Suprapubic skin (tissue), 4 donors: ENCODE results near the gene NUP43. TPM values are rescaled to one million over a fixed set of nuclear protein-coding genes. Genes with fewer than 3 reads are reported as not detected.

Experiments used
- DNase-seq, 2 donors: peaks; one replicate each; pipeline ENCODE4 v3.0.0-alpha.2; 2019; ENCODE audit warnings: low spot score in 2 of 2
- H3K27ac ChIP-seq: fragments of 200-600 bp; sonication (generic); one replicate; pipeline ENCODE4 v1.5.1; 2019
- H3K27me3 ChIP-seq: fragments of 200-600 bp; sonication (generic); one replicate; pipeline ENCODE4 v1.5.1; 2019
- H3K36me3 ChIP-seq: fragments of 200-600 bp; sonication (generic); one replicate; pipeline ENCODE4 v1.5.1; 2019
- H3K4me1 ChIP-seq: fragments of 200-600 bp; sonication (generic); one replicate; pipeline ENCODE4 v1.5.1; 2019
- H3K4me3 ChIP-seq: fragments of 200-600 bp; sonication (generic); one replicate; pipeline ENCODE4 v1.5.1; 2019; ENCODE audit warnings: mild to moderate bottlenecking
- H3K9me3 ChIP-seq: fragments of 200-600 bp; sonication (generic); one replicate; pipeline ENCODE4 v1.5.1; 2019
- EP300 ChIP-seq: sonication (generic); formaldehyde crosslinking; IDR thresholded peaks from one replicate; pipeline ENCODE4 v1.6.1; 2017; ENCODE audit warnings: antibody characterized with exemption
- POLR2A ChIP-seq, 2 donors: fragments of 450-650 bp; IDR thresholded peaks; one replicate each; pipeline ENCODE4 v1.6.1; 2017; ENCODE audit warnings: antibody characterized with exemption in 2 of 2, mild to moderate bottlenecking in 2 of 2, moderate library complexity in 2 of 2
- POLR2AphosphoS5 ChIP-seq, 3 donors: sonication (generic); formaldehyde crosslinking; IDR thresholded peaks; one replicate each; pipeline ENCODE4 v1.6.1; 2017; ENCODE audit warnings: antibody characterized with exemption in 3 of 3
- WGBS: methylation state at CpG from one replicate; pipeline ENCODE4 v1.1.5; 2018; 5-methylcytosine and 5-hydroxymethylcytosine counted together
- total RNA-seq, 4 donors: library from RNA; depleted of rRNA; stranded (reverse); fragments of >200 nt; gene quantifications; one replicate each; pipeline ENCODE4 v1.1.0, GENCODE V29; 2016
- TF ChIP-seq, protein P1 (sequence below), 2 donors: fragments of 200-600 bp in 1 of 2; fragments of 450-650 bp in 1 of 2; sonication (generic) in 1 of 2; IDR thresholded peaks; one replicate each; pipeline ENCODE4 v1.5.1; 2016 to 2019; ENCODE audit warnings: antibody characterized with exemption in 2 of 2, mild to moderate bottlenecking in 1 of 2, moderate library complexity in 1 of 2

NUP43 gene
- total RNA-seq, 4 donors from 2014 or later, result 21.0 to 31.3 (median 22.3) TPM

GRCh38 chr6:149680503-149680902 is 65.8 kb downstream of the NUP43 start:
- H3K4me1 ChIP-seq, result no peaks in the 10 kb centered on the region
- no peak overlapping the region for H3K4me3 ChIP-seq
- no peaks in the 10 kb centered on the region for H3K27me3 ChIP-seq
- 38% methylated on average over 1 of the region's 1 CpG for WGBS
- no peaks in the 10 kb centered on the region for H3K9me3 ChIP-seq
- no peak for DNase-seq
- no peak overlapping the region for H3K27ac ChIP-seq
- no peak for TF ChIP-seq POLR2A (IDR thresholded peaks at IDR 0.05)
- TF ChIP-seq, protein P1, sequence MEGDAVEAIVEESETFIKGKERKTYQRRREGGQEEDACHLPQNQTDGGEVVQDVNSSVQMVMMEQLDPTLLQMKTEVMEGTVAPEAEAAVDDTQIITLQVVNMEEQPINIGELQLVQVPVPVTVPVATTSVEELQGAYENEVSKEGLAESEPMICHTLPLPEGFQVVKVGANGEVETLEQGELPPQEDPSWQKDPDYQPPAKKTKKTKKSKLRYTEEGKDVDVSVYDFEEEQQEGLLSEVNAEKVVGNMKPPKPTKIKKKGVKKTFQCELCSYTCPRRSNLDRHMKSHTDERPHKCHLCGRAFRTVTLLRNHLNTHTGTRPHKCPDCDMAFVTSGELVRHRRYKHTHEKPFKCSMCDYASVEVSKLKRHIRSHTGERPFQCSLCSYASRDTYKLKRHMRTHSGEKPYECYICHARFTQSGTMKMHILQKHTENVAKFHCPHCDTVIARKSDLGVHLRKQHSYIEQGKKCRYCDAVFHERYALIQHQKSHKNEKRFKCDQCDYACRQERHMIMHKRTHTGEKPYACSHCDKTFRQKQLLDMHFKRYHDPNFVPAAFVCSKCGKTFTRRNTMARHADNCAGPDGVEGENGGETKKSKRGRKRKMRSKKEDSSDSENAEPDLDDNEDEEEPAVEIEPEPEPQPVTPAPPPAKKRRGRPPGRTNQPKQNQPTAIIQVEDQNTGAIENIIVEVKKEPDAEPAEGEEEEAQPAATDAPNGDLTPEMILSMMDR (IDR thresholded peaks at IDR 0.05), result no peak
- TF ChIP-seq EP300, result no peak
- no peak for TF ChIP-seq POLR2AphosphoS5 (IDR thresholded peaks at IDR 0.05)
- peaks cover 41% of the 10 kb centered on the region for H3K36me3 ChIP-seq

Other genes starting within 250 kb of the NUP43 start
- gene PPIL4, start 200.5 kb downstream of the NUP43 start, total RNA-seq, result 10 to 100 TPM; 15.6 to 39.9 (median 19.0) TPM
- gene GINM1, start 180.2 kb downstream of the NUP43 start, total RNA-seq, result 10 to 100 TPM; 24.9 to 43.8 (median 34.4) TPM
- 10 to 100 TPM; 11.7 to 34.4 (median 16.7) TPM for gene KATNA1, start 97.8 kb downstream of the NUP43 start, total RNA-seq
- 10 to 100 TPM; 31.2 to 55.0 (median 44.4) TPM for gene LATS1, start 28.4 kb downstream of the NUP43 start, total RNA-seq
- 10 to 100 TPM; 57.4 to 67.6 (median 66.6) TPM for gene PCMT1, start 3.2 kb upstream of the NUP43 start, total RNA-seq
- gene LRP11, start 117.8 kb upstream of the NUP43 start, total RNA-seq, result 10 to 100 TPM; 43.6 to 77.2 (median 68.4) TPM
- gene RAET1E, start 151.6 kb upstream of the NUP43 start, total RNA-seq, result 10 to 100 TPM; 14.4 to 46.8 (median 22.8) TPM
- 1 to 10 TPM; 1.9 to 5.8 (median 4.5) TPM for gene RAET1G, start 176.6 kb upstream of the NUP43 start, total RNA-seq
- under 1 TPM in 2 of 4 donors, not detected in 2; 0.76 to 0.95 TPM for gene ULBP2, start 195.5 kb upstream of the NUP43 start, total RNA-seq
- under 1 TPM in 2 of 4 donors, not detected in 2; 0.34 to 0.47 TPM for gene ULBP1, start 217.4 kb upstream of the NUP43 start, total RNA-seq